Lung (tissue), 12 donors: ENCODE data around the gene FAM76A. TPM values are rescaled to one million over a fixed set of nuclear protein-coding genes. Genes with fewer than 3 reads are reported as not detected.

Source experiments
- ATAC-seq: fragments of 200-7000 bp; cut with Tn5 transposase; one replicate; pipeline ENCODE4 v1.9.1; 2020; ENCODE audit warnings: moderate number of reproducible peaks; ENCODE audit not compliant: insufficient read depth, low FRiP score
- DNase-seq, 3 donors: peaks; one replicate each; pipeline ENCODE4 v3.0.0-alpha.2; 2013 to 2017
- H3K27ac ChIP-seq, 2 donors: one replicate each; pipeline ENCODE4 v1.5.1; 2013; ENCODE audit warnings: mild to moderate bottlenecking in 2 of 2, moderate library complexity in 2 of 2, control low read depth in 1 of 2, inconsistent platforms in 1 of 2, low read depth in 1 of 2, low read length in 1 of 2
- H3K27me3 ChIP-seq, 3 donors: one replicate each; pipeline ENCODE4 v1.5.1; 2013; ENCODE audit warnings: low read length in 2 of 3; ENCODE audit not compliant: control insufficient read depth in 3 of 3, insufficient read depth in 3 of 3
- H3K36me3 ChIP-seq, 4 donors: one replicate each; pipeline ENCODE4 v1.5.1; 2013; ENCODE audit warnings: low read length in 4 of 4, mild to moderate bottlenecking in 1 of 4, moderate library complexity in 1 of 4; ENCODE audit not compliant: control insufficient read depth in 4 of 4, insufficient read depth in 4 of 4
- H3K4me1 ChIP-seq, 5 donors: one replicate each; pipeline ENCODE4 v1.5.1; 2013; ENCODE audit warnings: low read length in 5 of 5, mild to moderate bottlenecking in 2 of 5, moderate library complexity in 1 of 5; ENCODE audit not compliant: control insufficient read depth in 5 of 5, insufficient read depth in 5 of 5
- H3K4me3 ChIP-seq: one replicate; pipeline ENCODE4 v1.5.1; 2013; ENCODE audit warnings: mild to moderate bottlenecking, control low read depth, moderate library complexity
- H3K9ac ChIP-seq, 2 donors: one replicate each; pipeline ENCODE4 v1.5.1; 2013; ENCODE audit warnings: low read length in 2 of 2, control low read depth in 1 of 2; ENCODE audit not compliant: insufficient read depth in 1 of 2
- H3K9me3 ChIP-seq, 4 donors: one replicate each; pipeline ENCODE4 v1.5.1; 2013; ENCODE audit warnings: low read length in 3 of 4, mild to moderate bottlenecking in 1 of 4, moderate library complexity in 1 of 4; ENCODE audit not compliant: control insufficient read depth in 4 of 4, insufficient read depth in 3 of 4
- WGBS, 2 donors: extraction: QIAGEN DNeasy Blood & Tissue Kit; methylation state at CpG; one replicate each; pipeline ENCODE4 v1.1.7; 2013; 5-methylcytosine and 5-hydroxymethylcytosine counted together
- polyA plus RNA-seq, 2 donors: library from polyadenylated mRNA; stranded (reverse); fragments of 200-250 nt; gene quantifications; one replicate each; pipeline ENCODE4 v1.2.1, GENCODE V29; 2013
- total RNA-seq, 2 donors: library from RNA; depleted of rRNA in 1 of 2; stranded (reverse); fragments of >200 nt in 1 of 2; gene quantifications; one replicate each; pipeline ENCODE4 v1.2.1, GENCODE V29; 2014 to 2021
- TF ChIP-seq, protein P1 (sequence below): IDR thresholded peaks from 2 replicates; pipeline ENCODE4 v1.5.1; 2012; ENCODE audit warnings: mild to moderate bottlenecking; ENCODE audit errors: control extremely low read depth, extremely low read depth
- donor health status: control.
- donor health status: control.
- donor health status: Bipolar disorder and iron deficiency.
- donor health status: healthy.
- donor health status: DM: yes; HTN: yes; CAD: no.

The FAM76A gene
- total and polyA plus RNA-seq, 4 donors, result 4.3 to 19.4 (median 13.2) TPM

DNA sequence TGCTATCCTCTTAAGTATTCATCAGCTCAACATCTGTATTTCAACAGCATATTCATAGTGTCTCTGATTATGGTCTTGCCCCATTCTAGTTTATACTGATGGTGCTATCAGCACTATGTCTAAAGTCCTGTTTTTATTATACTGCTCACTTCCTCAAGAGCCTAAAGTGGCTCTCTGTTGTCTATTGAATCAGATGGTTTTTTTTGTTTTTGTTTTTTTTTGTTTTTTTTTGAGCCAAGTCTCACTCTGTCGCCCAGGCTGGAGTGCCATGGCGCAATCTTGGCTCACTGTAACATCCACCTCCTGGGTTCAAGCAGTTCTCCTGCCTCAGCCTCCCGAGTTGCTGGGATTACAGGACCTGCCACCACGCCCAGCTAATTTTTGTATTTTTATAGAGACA lies 53.4 kb downstream of the FAM76A start:
- ATAC-seq (no peak), DNase-seq (no peak)
- Histone ChIP-seq H3K4me3 (no peak overlapping the region), H3K27ac (no peak overlapping the region), H3K27me3 (no peaks in the 10 kb centered on the region), H3K9ac (no peak overlapping the region), H3K36me3 (peaks cover 0 to 7% (median 3%) of the 10 kb centered on the region in 4 donors), H3K9me3 (no peaks in the 10 kb centered on the region), H3K4me1 (peaks cover 0 to 13% (median 5%) of the 10 kb centered on the region in 5 donors)
- WGBS, 2 donors, result 64 to 66% methylated on average over 4 of the region's 4 CpGs
- TF ChIP-seq, protein P1, sequence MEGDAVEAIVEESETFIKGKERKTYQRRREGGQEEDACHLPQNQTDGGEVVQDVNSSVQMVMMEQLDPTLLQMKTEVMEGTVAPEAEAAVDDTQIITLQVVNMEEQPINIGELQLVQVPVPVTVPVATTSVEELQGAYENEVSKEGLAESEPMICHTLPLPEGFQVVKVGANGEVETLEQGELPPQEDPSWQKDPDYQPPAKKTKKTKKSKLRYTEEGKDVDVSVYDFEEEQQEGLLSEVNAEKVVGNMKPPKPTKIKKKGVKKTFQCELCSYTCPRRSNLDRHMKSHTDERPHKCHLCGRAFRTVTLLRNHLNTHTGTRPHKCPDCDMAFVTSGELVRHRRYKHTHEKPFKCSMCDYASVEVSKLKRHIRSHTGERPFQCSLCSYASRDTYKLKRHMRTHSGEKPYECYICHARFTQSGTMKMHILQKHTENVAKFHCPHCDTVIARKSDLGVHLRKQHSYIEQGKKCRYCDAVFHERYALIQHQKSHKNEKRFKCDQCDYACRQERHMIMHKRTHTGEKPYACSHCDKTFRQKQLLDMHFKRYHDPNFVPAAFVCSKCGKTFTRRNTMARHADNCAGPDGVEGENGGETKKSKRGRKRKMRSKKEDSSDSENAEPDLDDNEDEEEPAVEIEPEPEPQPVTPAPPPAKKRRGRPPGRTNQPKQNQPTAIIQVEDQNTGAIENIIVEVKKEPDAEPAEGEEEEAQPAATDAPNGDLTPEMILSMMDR, result no peak

DNA sequence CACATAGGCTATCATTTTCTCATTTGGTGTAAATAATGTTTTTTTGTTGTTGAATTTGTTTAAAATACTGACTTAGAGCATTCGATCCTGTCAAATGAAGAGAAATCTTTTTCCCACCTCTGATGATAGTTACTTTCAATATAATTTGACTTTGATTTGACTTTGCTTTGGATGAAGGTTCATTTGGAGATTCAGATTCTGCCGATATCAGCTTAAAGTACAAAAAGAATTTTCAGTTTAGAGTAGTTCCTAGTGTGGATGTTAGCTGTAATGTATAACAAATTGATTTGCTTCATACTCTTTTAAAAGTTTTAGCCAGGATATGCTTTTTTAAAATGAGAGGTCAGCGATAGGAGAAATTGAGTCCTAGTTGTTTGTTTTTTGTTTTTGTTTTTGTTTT lies 57.2 kb downstream of the FAM76A start:
- Histone ChIP-seq H3K36me3 (peaks cover 0 to 6% (median 3%) of the 10 kb centered on the region in 4 donors), H3K27ac (no peak overlapping the region), H3K27me3 (no peaks in the 10 kb centered on the region), H3K9me3 (no peaks in the 10 kb centered on the region), H3K9ac (no peak overlapping the region), H3K4me3 (no peak overlapping the region), H3K4me1 (peaks cover 1 to 15% (median 5%) of the 10 kb centered on the region in 5 donors)
- 94% methylated on average over 3 of the region's 3 CpGs for WGBS, 2 donors
- DNase-seq (no peak), ATAC-seq (no peak)
- TF ChIP-seq, protein P1, result no peak

DNA sequence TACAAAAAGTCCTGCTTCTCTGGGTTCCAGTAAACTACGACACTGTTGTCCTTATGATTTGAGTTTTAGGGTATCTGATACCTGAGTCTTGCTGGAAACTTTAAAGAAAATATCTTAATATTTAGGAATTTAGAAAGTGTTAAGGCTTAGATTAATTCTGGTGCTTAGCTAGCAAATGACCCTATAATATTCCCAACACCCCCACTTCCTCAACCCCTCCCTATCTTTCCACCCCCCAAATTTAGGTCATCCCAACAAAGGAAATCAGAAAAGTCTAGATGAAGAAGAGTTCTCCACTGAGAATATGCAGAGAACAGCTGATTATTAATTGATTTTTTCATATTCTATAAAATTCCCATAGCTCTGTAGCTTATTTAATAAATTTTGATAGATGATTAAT lies 58.9 kb downstream of the FAM76A start:
- H3K27ac ChIP-seq, result no peak overlapping the region
- H3K36me3 ChIP-seq, result peaks cover 0 to 9% (median 2%) of the 10 kb centered on the region in 4 donors
- DNase-seq, result no peak
- H3K9ac ChIP-seq, result no peak overlapping the region
- peaks cover 5 to 22% (median 7%) of the 10 kb centered on the region in 5 donors for H3K4me1 ChIP-seq
- ATAC-seq, result no peak
- no peaks in the 10 kb centered on the region for H3K27me3 ChIP-seq
- TF ChIP-seq, protein P1, result no peak
- H3K9me3 ChIP-seq, result no peaks in the 10 kb centered on the region
- H3K4me3 ChIP-seq, result no peak overlapping the region
- 97 to 98% methylated on average over 1 of the region's 1 CpG for WGBS, 2 donors
